Hematopoietic multipotent progenitor cell treated with erythropoietin and hydrocortisone succinate and interleukin-3 and kit ligand, for 15 days (in vitro differentiated cells): Measurements from ENCODE around the gene HOXC13.
A peak's percentile ranks its signal among the peaks of the same experiment; 100 is the strongest.

ENCODE experiments used
- DNase-seq: peaks from one replicate; pipeline ENCODE4 v3.0.0-alpha.2; 2015; ENCODE audit warnings: low spot score

The HOXC13 gene

GRCh38 chr12:53938326-53939140 lies at the start of gene HOXC13:
HOXC13 (plus strand) TSS chr12:53938831; CDS start chr12:53938907, 76 bp downstream.
- peak; percentile 6 for DNase-seq

GRCh38 chr12:53890081-53890480 lies 48.5 kb upstream of the HOXC13 start:
- no peak for DNase-seq

- no peak for DNase-seq
Observed at GRCh38 chr12:53892762-53893395, 45.8 kb upstream of the HOXC13 start.

GRCh38 chr12:53899230-53899629 lies 39.4 kb upstream of the HOXC13 start:
- DNase-seq, result no peak

GRCh38 chr12:53907103-53907502 lies 31.5 kb upstream of the HOXC13 start:
- DNase-seq, result no peak

GRCh38 chr12:53916788-53917655 lies 21.6 kb upstream of the HOXC13 start:
- DNase-seq, result no peak

GRCh38 chr12:53924521-53925405 lies 13.9 kb upstream of the HOXC13 start:
- DNase-seq, result no peak

GRCh38 chr12:53927220-53928029 lies 11.2 kb upstream of the HOXC13 start:
- no peak for DNase-seq

- DNase-seq, result no peak
Observed at GRCh38 chr12:53928054-53928835, 10.4 kb upstream of the HOXC13 start.

GRCh38 chr12:53929527-53929926 lies 9.1 kb upstream of the HOXC13 start:
- no peak for DNase-seq

GRCh38 chr12:53930591-53931255 lies 7.9 kb upstream of the HOXC13 start:
- DNase-seq, result no peak

- DNase-seq, result no peak
Observed at GRCh38 chr12:53931844-53932581, 6.6 kb upstream of the HOXC13 start.

GRCh38 chr12:53932915-53933314 lies 5.7 kb upstream of the HOXC13 start:
- no peak for DNase-seq

GRCh38 chr12:53935383-53936341 lies 3.0 kb upstream of the HOXC13 start:
- no peak for DNase-seq

- no peak for DNase-seq
Observed at GRCh38 chr12:53937099-53937498, 1.5 kb upstream of the HOXC13 start.

- DNase-seq, result no peak
Observed at GRCh38 chr12:53937596-53938325, 870 bp upstream of the HOXC13 start.
